Effector memory CD4-positive, alpha-beta T cell (primary cell): ENCODE data around the gene CTSE.

Source experiments
- DNase-seq, 3 donors: peaks; one replicate each; pipeline ENCODE4 v3.0.0-alpha.2; 2020
- H3K27ac ChIP-seq: 2 replicates; pipeline ENCODE4 v1.7.0; 2013; ENCODE audit warnings: mild to moderate bottlenecking, low read length, moderate library complexity; ENCODE audit not compliant: insufficient read depth, poor library complexity, severe bottlenecking
- H3K27me3 ChIP-seq: replicated peaks from 2 replicates; pipeline ENCODE4 v1.7.0; 2013; ENCODE audit warnings: mild to moderate bottlenecking, low read length; ENCODE audit not compliant: insufficient read depth, control insufficient read depth, poor library complexity, severe bottlenecking
- H3K36me3 ChIP-seq: 2 replicates; pipeline ENCODE4 v1.7.0; 2013; ENCODE audit warnings: mild to moderate bottlenecking, low read length, moderate library complexity; ENCODE audit not compliant: control insufficient read depth, insufficient read depth
- H3K4me1 ChIP-seq: 2 replicates; pipeline ENCODE4 v1.7.0; 2013; ENCODE audit warnings: low read length, mild to moderate bottlenecking; ENCODE audit not compliant: control insufficient read depth, insufficient read depth, poor library complexity, severe bottlenecking
- H3K4me3 ChIP-seq: 2 replicates; pipeline ENCODE4 v1.7.0; 2013; ENCODE audit warnings: low read length, low read depth, mild to moderate bottlenecking; ENCODE audit not compliant: insufficient read depth, poor library complexity, severe bottlenecking
- H3K9me3 ChIP-seq: 2 replicates; pipeline ENCODE4 v1.7.0; 2013; ENCODE audit warnings: mild to moderate bottlenecking, low read length, moderate library complexity; ENCODE audit not compliant: control insufficient read depth

Gene CTSE

GRCh38 chr1:205965036-205965884, 58.4 kb downstream of the CTSE start:
- no peaks in the 10 kb centered on the region for H3K27me3 ChIP-seq

GRCh38 chr1:205963352-205964155, 60.1 kb downstream of the CTSE start:
- Histone ChIP-seq H3K4me3 (no peak overlapping the region), H3K9me3 (no peaks in the 10 kb centered on the region), H3K36me3 (no peaks in the 10 kb centered on the region), H3K4me1 (no peaks in the 10 kb centered on the region), H3K27me3 (no peaks in the 10 kb centered on the region), H3K27ac (no peak overlapping the region)
- no peak for DNase-seq

More at GRCh38 chr1:205965036-205965884, 58.4 kb downstream of the CTSE start:
- Histone ChIP-seq H3K36me3 (no peaks in the 10 kb centered on the region), H3K4me3 (no peak overlapping the region), H3K4me1 (no peaks in the 10 kb centered on the region), H3K27ac (no peak overlapping the region), H3K9me3 (no peaks in the 10 kb centered on the region)
- no peak for DNase-seq

- no peak overlapping the region for H3K27ac ChIP-seq
- H3K36me3 ChIP-seq = no peaks in the 10 kb centered on the region
- no peaks in the 10 kb centered on the region for H3K27me3 ChIP-seq
- no peaks in the 10 kb centered on the region for H3K4me1 ChIP-seq
- no peak overlapping the region for H3K4me3 ChIP-seq
- H3K9me3 ChIP-seq = no peaks in the 10 kb centered on the region
- no peak for DNase-seq
Observed at GRCh38 chr1:205962821-205963221, 60.9 kb downstream of the CTSE start.

- DNase-seq = no peak
- H3K4me3 ChIP-seq = no peak overlapping the region
- no peaks in the 10 kb centered on the region for H3K27me3 ChIP-seq
- no peaks in the 10 kb centered on the region for H3K4me1 ChIP-seq
- H3K36me3 ChIP-seq = no peaks in the 10 kb centered on the region
- H3K9me3 ChIP-seq = no peaks in the 10 kb centered on the region
- H3K27ac ChIP-seq = no peak overlapping the region
Observed at GRCh38 chr1:205961991-205962820, 61.5 kb downstream of the CTSE start.

- Histone ChIP-seq H3K36me3 (no peaks in the 10 kb centered on the region), H3K27me3 (no peaks in the 10 kb centered on the region), H3K9me3 (no peaks in the 10 kb centered on the region), H3K27ac (no peak overlapping the region), H3K4me1 (no peaks in the 10 kb centered on the region), H3K4me3 (no peak overlapping the region)
- no peak for DNase-seq
Observed at GRCh38 chr1:205961405-205961804, 62.3 kb downstream of the CTSE start.

GRCh38 chr1:205959789-205960188, 63.9 kb downstream of the CTSE start:
- Histone ChIP-seq H3K27me3 (no peaks in the 10 kb centered on the region), H3K9me3 (no peaks in the 10 kb centered on the region), H3K4me1 (no peaks in the 10 kb centered on the region), H3K27ac (no peak overlapping the region), H3K36me3 (no peaks in the 10 kb centered on the region), H3K4me3 (no peak overlapping the region)
- DNase-seq = no peak
